Mesendoderm (in vitro differentiated cells): Measurements from ENCODE around the gene HNRNPF.
"Not testable (repeated sequence)": the region's sequence is repeated elsewhere in the genome, so short reads cannot be mapped to it uniquely, and the experiment has no call there.

Experiments
- DNase-seq: peaks from one replicate; pipeline ENCODE4 v3.0.0; 2013
- H2AK5ac ChIP-seq: 2 replicates; pipeline ENCODE4 v1.6.1; 2013; ENCODE audit warnings: low read length, inconsistent platforms
- H2BK120ac ChIP-seq: 2 replicates; pipeline ENCODE4 v1.6.1; 2013; ENCODE audit warnings: low read depth, mild to moderate bottlenecking, low read length, moderate library complexity, mixed read lengths
- H2BK15ac ChIP-seq: replicated peaks from 2 replicates; pipeline ENCODE4 v1.6.1; 2013; ENCODE audit warnings: low read depth, mild to moderate bottlenecking, moderate library complexity
- H2BK5ac ChIP-seq: 2 replicates; pipeline ENCODE4 v1.6.1; 2013; ENCODE audit warnings: low read length, inconsistent platforms
- H3K18ac ChIP-seq: 2 replicates; pipeline ENCODE4 v1.6.1; 2013; ENCODE audit warnings: mild to moderate bottlenecking, low read length, mixed read lengths
- H3K23ac ChIP-seq: one replicate; pipeline ENCODE4 v1.6.1; 2013; ENCODE audit warnings: low read length
- H3K27ac ChIP-seq: 2 replicates; pipeline ENCODE4 v1.5.1; 2013; ENCODE audit warnings: low read depth, mild to moderate bottlenecking, inconsistent platforms, low read length, moderate library complexity
- H3K27me3 ChIP-seq: 2 replicates; pipeline ENCODE4 v1.6.1; 2013; ENCODE audit warnings: low read length, control low read depth, mild to moderate bottlenecking, inconsistent platforms; ENCODE audit not compliant: insufficient read depth, poor library complexity
- H3K36me3 ChIP-seq: 2 replicates; pipeline ENCODE4 v1.6.1; 2013; ENCODE audit warnings: low read length, inconsistent platforms; ENCODE audit not compliant: control insufficient read depth, insufficient read depth
- H3K4ac ChIP-seq: one replicate; pipeline ENCODE4 v1.6.1; 2013; ENCODE audit warnings: low read depth, mild to moderate bottlenecking, low read length, moderate library complexity
- H3K4me1 ChIP-seq: 2 replicates; pipeline ENCODE4 v1.6.1; 2013; ENCODE audit warnings: low read depth, low read length, inconsistent platforms; ENCODE audit not compliant: control insufficient read depth
- H3K4me2 ChIP-seq: 2 replicates; pipeline ENCODE4 v1.6.1; 2013; ENCODE audit warnings: low read length
- H3K4me3 ChIP-seq: 2 replicates; pipeline ENCODE4 v1.5.1; 2013; ENCODE audit warnings: mild to moderate bottlenecking, low read length
- H3K56ac ChIP-seq: one replicate; pipeline ENCODE4 v1.6.1; 2013; ENCODE audit warnings: low read length
- H3K79me1 ChIP-seq: 2 replicates; pipeline ENCODE4 v1.6.1; 2013; ENCODE audit warnings: low read length, inconsistent platforms
- H3K79me2 ChIP-seq: 2 replicates; pipeline ENCODE4 v1.6.1; 2013; ENCODE audit warnings: mild to moderate bottlenecking, low read length; ENCODE audit not compliant: control insufficient read depth, insufficient read depth
- H3K9ac ChIP-seq: 2 replicates; pipeline ENCODE4 v1.6.1; 2013; ENCODE audit warnings: low read length, inconsistent platforms
- H4K5ac ChIP-seq: one replicate; pipeline ENCODE4 v1.6.1; 2013; ENCODE audit warnings: low read length
- H4K8ac ChIP-seq: one replicate; pipeline ENCODE4 v1.6.1; 2013; ENCODE audit warnings: low read depth, mild to moderate bottlenecking, control low read depth, low read length, moderate library complexity
- WGBS: extraction: QIAGEN DNeasy Blood & Tissue Kit; methylation state at CpG from one replicate; pipeline ENCODE4 v1.1.7; 2013; ENCODE audit warnings: low lambda C conversion rate, missing lambda C conversion rate; ENCODE audit not compliant: insufficient coverage; ENCODE audit errors: extremely low coverage; 5-methylcytosine and 5-hydroxymethylcytosine counted together

Gene HNRNPF

DNA sequence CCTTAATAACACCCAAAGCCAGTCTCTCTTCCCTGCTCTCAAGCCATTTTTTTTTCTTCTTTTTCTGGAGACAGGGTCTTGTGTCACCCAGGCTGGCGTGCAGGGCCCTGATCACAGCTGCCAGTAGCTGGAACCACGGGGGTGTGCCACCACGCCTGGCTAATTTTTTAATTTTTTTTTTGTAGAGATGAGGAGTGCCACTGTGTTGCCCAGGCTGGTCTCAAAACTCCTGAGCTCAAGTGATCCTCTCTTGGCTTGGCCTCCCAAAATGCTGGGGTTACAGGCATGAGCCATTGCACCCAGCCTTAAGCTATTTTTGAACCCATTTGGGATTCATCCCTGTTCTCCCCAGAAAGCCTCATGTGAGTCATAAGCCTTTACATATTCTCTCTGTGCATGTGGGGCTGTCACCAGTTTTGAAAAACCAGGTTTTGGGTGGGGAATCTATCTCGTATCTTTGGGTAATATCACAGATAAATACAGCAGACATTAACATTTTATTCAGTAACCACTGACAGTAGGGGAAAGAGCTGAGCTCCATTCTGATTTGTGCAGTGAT lies 43.4 kb upstream of the HNRNPF start:
- Histone ChIP-seq H3K27ac (no peak overlapping the region), H3K4me1 (no peaks in the 10 kb centered on the region), H3K4me2 (no peak overlapping the region), H3K9ac (no peak overlapping the region), H3K4ac (no peak overlapping the region), H2AK5ac (no peak overlapping the region), H2BK5ac (no peak overlapping the region), H2BK120ac (no peak overlapping the region), H4K5ac (no peak overlapping the region), H2BK15ac (no peak overlapping the region), H3K79me1 (no peaks in the 10 kb centered on the region), H3K56ac (no peak overlapping the region), H4K8ac (no peak overlapping the region), H3K27me3 (no peaks in the 10 kb centered on the region), H3K36me3 (no peaks in the 10 kb centered on the region), H3K18ac (no peak overlapping the region), H3K23ac (no peak overlapping the region), H3K4me3 (no peak overlapping the region), H3K79me2 (no peaks in the 10 kb centered on the region)
- WGBS: no CpG with 5 or more reads among the region's 4 CpGs
- DNase-seq: no peak

DNA sequence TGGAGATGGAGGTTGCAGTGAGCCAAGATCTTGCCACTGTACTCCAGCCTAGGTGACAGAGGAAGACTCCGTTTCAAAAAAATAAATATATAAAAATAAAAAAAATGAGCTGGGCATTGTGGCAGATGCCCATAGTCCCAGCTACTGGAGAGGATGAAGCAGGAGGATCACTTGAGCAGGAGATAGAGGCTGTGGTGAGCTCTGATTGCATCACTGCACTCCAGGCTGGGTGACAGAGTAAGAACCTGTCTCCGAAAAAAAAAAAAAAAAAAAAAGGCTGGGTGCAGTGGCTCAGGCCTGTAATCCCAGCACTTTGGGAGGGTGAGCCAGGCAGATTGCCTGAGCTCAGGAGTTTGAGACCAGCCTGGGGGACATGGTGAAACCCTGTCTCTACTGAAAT lies 39.8 kb upstream of the HNRNPF start:
- Histone ChIP-seq H3K27ac (no peak overlapping the region), H3K4me1 (no peaks in the 10 kb centered on the region), H3K4me2 (no peak overlapping the region), H3K4me3 (no peak overlapping the region), H3K18ac (no peak overlapping the region), H3K9ac (no peak overlapping the region), H3K36me3 (no peaks in the 10 kb centered on the region), H3K27me3 (no peaks in the 10 kb centered on the region), H3K23ac (no peak overlapping the region), H2BK5ac (no peak overlapping the region), H4K5ac (no peak overlapping the region), H3K4ac (no peak overlapping the region), H3K79me1 (no peaks in the 10 kb centered on the region), H3K79me2 (no peaks in the 10 kb centered on the region), H3K56ac (no peak overlapping the region), H4K8ac (no peak overlapping the region), H2BK15ac (no peak overlapping the region), H2AK5ac (no peak overlapping the region), H2BK120ac (no peak overlapping the region)
- DNase-seq: no peak
- WGBS: no CpG with 5 or more reads among the region's 2 CpGs

DNA sequence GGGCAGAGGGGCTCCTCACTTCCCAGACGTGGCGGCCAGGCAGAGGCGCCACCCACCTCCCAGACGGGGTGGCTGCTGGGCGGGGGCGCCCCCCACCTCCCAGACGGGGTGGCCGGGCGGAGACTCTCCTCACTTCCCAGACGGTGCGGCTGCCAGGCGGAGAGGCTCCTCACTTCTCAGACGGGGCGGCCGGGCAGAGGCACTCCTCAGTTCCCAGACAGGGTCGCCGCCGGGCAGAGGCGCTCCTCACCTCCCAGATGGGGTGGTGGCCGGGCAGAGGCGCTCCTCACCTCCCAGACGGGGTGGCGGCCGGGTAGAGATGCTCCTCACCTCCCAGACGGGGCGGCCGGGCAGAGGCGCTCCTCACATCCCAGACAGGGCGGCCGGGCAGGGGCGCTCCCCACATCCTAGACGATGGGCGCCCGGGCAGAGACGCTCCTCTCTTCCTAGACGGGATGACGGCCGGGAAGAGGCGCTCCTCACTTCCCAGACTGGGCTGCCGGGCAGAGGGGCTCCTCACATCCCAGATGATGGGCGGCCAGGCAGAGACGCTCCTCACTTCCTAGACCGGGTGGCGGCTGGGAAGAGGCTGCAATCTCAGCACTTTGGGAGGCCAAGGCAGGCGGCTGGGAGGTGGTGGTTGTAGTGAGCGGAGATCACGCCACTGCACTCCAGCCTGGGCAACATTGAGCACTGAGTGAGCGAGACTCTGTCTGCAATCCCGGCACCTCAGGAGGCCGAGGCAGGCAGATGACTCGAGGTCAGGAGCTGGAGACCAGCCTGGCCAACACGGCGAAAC lies 37.4 kb upstream of the HNRNPF start:
- not testable (repeated sequence) for H3K27ac ChIP-seq, H3K9ac ChIP-seq, H3K4me2 ChIP-seq, H4K8ac ChIP-seq, H2BK15ac ChIP-seq, H2BK120ac ChIP-seq, H3K4me3 ChIP-seq, H3K23ac ChIP-seq, H3K4me1 ChIP-seq, H4K5ac ChIP-seq, H3K56ac ChIP-seq, H2AK5ac ChIP-seq, H2BK5ac ChIP-seq, H3K79me1 ChIP-seq, H3K79me2 ChIP-seq, H3K4ac ChIP-seq, H3K18ac ChIP-seq, H3K36me3 ChIP-seq, H3K27me3 ChIP-seq
- DNase-seq: peak; percentile 64
- WGBS: no CpG with 5 or more reads among the region's 53 CpGs

DNA sequence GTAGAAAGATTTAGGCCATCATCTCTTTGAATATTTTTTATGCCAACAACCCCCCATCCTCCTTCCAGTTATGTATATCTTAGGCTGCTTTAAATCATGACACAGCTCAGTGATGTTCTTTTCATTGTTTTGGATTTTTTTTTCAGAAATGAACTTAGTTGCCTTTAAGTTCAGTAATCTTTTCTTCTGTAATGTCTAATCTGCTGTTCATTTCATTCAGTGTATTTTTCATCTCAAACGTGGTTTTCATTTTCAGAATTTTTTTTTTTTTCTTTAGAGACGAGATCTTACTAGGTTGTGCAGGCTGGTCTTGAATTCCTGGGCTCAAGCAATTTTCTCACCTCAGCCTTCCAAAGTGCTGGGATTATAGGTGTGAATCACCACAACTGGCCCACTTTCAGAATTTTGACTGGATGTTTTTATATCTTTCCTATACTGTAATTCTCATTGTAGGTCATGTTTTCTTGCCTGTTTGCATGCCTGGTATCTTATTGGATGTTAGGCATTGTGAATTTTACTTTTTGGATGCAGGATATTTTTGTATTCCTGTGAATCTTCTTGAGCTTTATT lies 36.0 kb upstream of the HNRNPF start:
- no peak overlapping the region for H3K18ac ChIP-seq
- H3K27ac ChIP-seq: no peak overlapping the region
- H2BK15ac ChIP-seq: no peak overlapping the region
- H2BK120ac ChIP-seq: no peak overlapping the region
- H3K4me1 ChIP-seq: no peaks in the 10 kb centered on the region
- H2BK5ac ChIP-seq: no peak overlapping the region
- H3K79me2 ChIP-seq: no peaks in the 10 kb centered on the region
- H4K5ac ChIP-seq: no peak overlapping the region
- no peak overlapping the region for H4K8ac ChIP-seq
- no CpG with 5 or more reads among the region's 2 CpGs for WGBS
- H3K56ac ChIP-seq: no peak overlapping the region
- H3K36me3 ChIP-seq: no peaks in the 10 kb centered on the region
- no peak overlapping the region for H3K9ac ChIP-seq
- no peak for DNase-seq
- no peaks in the 10 kb centered on the region for H3K79me1 ChIP-seq
- no peak overlapping the region for H2AK5ac ChIP-seq
- H3K27me3 ChIP-seq: no peaks in the 10 kb centered on the region
- H3K4me2 ChIP-seq: no peak overlapping the region
- H3K4me3 ChIP-seq: no peak overlapping the region
- H3K4ac ChIP-seq: no peak overlapping the region
- H3K23ac ChIP-seq: no peak overlapping the region

DNA sequence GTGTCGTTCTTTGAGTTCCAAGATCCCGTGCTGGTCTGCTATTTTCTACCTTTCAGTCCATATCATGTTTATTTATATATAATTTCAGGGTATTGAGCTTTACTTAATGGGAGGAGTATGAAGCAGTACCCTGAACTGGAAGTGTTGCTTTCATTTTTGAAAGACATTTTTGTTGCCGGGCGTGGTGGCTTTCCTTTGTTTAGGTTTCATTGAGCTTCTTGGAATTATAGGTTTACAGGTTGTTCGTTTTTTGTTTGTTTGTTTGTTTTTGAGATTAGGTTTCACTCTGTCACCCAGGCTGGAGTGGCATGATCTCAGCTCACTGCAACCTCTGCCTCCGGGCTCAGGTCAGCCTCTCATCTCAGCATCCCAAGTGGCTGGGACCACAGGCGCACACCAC lies 35.3 kb upstream of the HNRNPF start:
- no peaks in the 10 kb centered on the region for H3K79me1 ChIP-seq

More for the DNA sequence above, 35.3 kb upstream of the HNRNPF start:
- H4K8ac ChIP-seq: no peak overlapping the region
- H3K27ac ChIP-seq: no peak overlapping the region
- H3K23ac ChIP-seq: no peak overlapping the region
- no peak overlapping the region for H3K9ac ChIP-seq
- no peak overlapping the region for H3K4me2 ChIP-seq
- no peak overlapping the region for H2BK15ac ChIP-seq
- H2BK120ac ChIP-seq: no peak overlapping the region
- no peak overlapping the region for H4K5ac ChIP-seq
- no peaks in the 10 kb centered on the region for H3K27me3 ChIP-seq
- H2BK5ac ChIP-seq: no peak overlapping the region
- H3K4me1 ChIP-seq: no peaks in the 10 kb centered on the region
- DNase-seq: no peak
- H3K4ac ChIP-seq: no peak overlapping the region
- H3K56ac ChIP-seq: no peak overlapping the region
- no peaks in the 10 kb centered on the region for H3K36me3 ChIP-seq
- H2AK5ac ChIP-seq: no peak overlapping the region
- no CpG with 5 or more reads among the region's 7 CpGs for WGBS
- no peak overlapping the region for H3K4me3 ChIP-seq
- no peaks in the 10 kb centered on the region for H3K79me2 ChIP-seq
- H3K18ac ChIP-seq: no peak overlapping the region
